A549 (cell line): ENCODE measurements around the gene SLC23A2.

Experiments used
- CEBPB ChIP-seq, 2 experiments: fragments of >200 bp in 1 of 2; sonication (Bioruptor Twin) in 1 of 2; formaldehyde crosslinking in 1 of 2; IDR thresholded peaks; 2 replicates each; pipeline ENCODE4 v1.6.1; 2012 to 2016
- EP300 ChIP-seq, 2 experiments: fragments of >200 bp; sonication (Bioruptor Twin); formaldehyde crosslinking; IDR thresholded peaks; 2 replicates in 1 of 2; 3 replicates in 1 of 2; pipeline ENCODE4 v1.6.1; 2016 to 2017
- HOXA7 ChIP-seq: fragments of 250-450 bp; sonication (Bioruptor Pico); IDR thresholded peaks from 2 replicates; pipeline ENCODE4 v1.5.0; 2020; ENCODE audit warnings: mild to moderate bottlenecking, moderate library complexity
- JUNB ChIP-seq: fragments of >200 bp; sonication (Bioruptor Twin); formaldehyde crosslinking; IDR thresholded peaks from 2 replicates; pipeline ENCODE4 v1.6.1; 2016
- NR3C1 ChIP-seq: fragments of >200 bp; sonication (Bioruptor Twin); formaldehyde crosslinking; IDR thresholded peaks from 3 replicates; pipeline ENCODE4 v1.6.1; 2017
- POLR2A ChIP-seq: IDR thresholded peaks from 2 replicates; pipeline ENCODE4 v1.6.1; 2012; ENCODE audit warnings: mild to moderate bottlenecking, low read length
- RAD21 ChIP-seq, 2 experiments: fragments of >200 bp in 1 of 2; sonication (Bioruptor Twin) in 1 of 2; formaldehyde crosslinking in 1 of 2; IDR thresholded peaks in 1 of 2; conservative IDR thresholded peaks in 1 of 2; 2 replicates in 1 of 2; 3 replicates in 1 of 2; pipeline ENCODE4 v1.6.1; 2012 to 2018; ENCODE audit warnings: inconsistent platforms in 1 of 2
- TF ChIP-seq, protein P1 (sequence below): fragments of >200 bp; sonication (Bioruptor Twin); formaldehyde crosslinking; IDR thresholded peaks from 3 replicates; pipeline ENCODE4 v1.5.1; 2016
- TF ChIP-seq, protein P2 (sequence below): fragments of >200 bp; sonication (Bioruptor Twin); formaldehyde crosslinking; IDR thresholded peaks from 2 replicates; pipeline ENCODE4 v1.6.1; 2016
- TF ChIP-seq, protein P3 (sequence below): IDR thresholded peaks from 2 replicates; pipeline ENCODE4 v1.6.1; 2012
- TF ChIP-seq, protein P4 (sequence below): IDR thresholded peaks from 2 replicates; pipeline ENCODE4 v1.6.1; 2012
- TF ChIP-seq, protein P5 (sequence below): fragments of 200-600 bp; sonication (generic); IDR thresholded peaks from 2 replicates; pipeline ENCODE4 v1.6.1; 2016; ENCODE audit warnings: antibody characterized with exemption, mild to moderate bottlenecking, moderate library complexity

DNA sequence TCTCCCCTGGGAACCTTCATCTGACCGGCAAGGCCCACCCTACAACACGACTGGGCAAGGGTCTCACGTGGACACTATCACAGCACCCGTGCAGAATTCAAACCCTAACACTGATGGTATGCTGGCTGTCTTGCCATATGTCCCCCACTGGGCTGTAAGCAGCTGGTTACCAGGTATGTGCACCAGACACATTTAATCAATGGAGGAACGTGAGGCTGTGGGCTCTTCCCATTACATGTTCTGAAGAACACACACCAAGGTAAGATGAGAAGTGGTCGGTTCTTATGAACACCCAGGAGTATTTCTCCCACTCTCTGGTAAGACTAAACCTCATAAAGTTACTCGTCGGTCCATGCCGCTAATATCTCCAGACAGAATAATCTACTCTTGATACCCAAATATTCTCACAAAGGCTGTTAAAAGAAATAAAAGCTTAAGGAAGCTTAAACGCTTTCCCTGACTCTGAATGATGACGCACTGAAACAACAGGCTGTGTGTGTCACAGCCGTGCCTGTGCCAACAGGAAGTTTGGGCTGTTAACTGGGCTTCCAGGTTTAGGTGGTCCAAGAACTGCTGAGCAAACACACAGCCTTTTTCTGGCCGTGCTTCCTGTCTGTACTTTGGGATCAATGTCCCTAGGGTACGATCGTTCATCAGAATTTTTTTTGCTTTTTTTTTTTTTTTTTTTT is 75.3 kb downstream of the SLC23A2 start:
- TF ChIP-seq, protein P1, sequence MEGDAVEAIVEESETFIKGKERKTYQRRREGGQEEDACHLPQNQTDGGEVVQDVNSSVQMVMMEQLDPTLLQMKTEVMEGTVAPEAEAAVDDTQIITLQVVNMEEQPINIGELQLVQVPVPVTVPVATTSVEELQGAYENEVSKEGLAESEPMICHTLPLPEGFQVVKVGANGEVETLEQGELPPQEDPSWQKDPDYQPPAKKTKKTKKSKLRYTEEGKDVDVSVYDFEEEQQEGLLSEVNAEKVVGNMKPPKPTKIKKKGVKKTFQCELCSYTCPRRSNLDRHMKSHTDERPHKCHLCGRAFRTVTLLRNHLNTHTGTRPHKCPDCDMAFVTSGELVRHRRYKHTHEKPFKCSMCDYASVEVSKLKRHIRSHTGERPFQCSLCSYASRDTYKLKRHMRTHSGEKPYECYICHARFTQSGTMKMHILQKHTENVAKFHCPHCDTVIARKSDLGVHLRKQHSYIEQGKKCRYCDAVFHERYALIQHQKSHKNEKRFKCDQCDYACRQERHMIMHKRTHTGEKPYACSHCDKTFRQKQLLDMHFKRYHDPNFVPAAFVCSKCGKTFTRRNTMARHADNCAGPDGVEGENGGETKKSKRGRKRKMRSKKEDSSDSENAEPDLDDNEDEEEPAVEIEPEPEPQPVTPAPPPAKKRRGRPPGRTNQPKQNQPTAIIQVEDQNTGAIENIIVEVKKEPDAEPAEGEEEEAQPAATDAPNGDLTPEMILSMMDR: no peak
- TF ChIP-seq, protein P2, sequence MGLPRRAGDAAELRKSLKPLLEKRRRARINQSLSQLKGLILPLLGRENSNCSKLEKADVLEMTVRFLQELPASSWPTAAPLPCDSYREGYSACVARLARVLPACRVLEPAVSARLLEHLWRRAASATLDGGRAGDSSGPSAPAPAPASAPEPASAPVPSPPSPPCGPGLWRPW: no peak
- TF ChIP-seq, protein P3, sequence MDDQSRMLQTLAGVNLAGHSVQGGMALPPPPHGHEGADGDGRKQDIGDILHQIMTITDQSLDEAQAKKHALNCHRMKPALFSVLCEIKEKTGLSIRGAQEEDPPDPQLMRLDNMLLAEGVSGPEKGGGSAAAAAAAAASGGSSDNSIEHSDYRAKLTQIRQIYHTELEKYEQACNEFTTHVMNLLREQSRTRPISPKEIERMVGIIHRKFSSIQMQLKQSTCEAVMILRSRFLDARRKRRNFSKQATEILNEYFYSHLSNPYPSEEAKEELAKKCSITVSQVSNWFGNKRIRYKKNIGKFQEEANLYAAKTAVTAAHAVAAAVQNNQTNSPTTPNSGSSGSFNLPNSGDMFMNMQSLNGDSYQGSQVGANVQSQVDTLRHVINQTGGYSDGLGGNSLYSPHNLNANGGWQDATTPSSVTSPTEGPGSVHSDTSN: no peak
- no peak for TF ChIP-seq EP300 (IDR thresholded peaks at IDR 0.05)
- TF ChIP-seq, protein P4, sequence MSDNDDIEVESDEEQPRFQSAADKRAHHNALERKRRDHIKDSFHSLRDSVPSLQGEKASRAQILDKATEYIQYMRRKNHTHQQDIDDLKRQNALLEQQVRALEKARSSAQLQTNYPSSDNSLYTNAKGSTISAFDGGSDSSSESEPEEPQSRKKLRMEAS: no peak
- TF ChIP-seq CEBPB (IDR thresholded peaks at IDR 0.05): no peak
- TF ChIP-seq JUNB: no peak
- TF ChIP-seq, protein P5, sequence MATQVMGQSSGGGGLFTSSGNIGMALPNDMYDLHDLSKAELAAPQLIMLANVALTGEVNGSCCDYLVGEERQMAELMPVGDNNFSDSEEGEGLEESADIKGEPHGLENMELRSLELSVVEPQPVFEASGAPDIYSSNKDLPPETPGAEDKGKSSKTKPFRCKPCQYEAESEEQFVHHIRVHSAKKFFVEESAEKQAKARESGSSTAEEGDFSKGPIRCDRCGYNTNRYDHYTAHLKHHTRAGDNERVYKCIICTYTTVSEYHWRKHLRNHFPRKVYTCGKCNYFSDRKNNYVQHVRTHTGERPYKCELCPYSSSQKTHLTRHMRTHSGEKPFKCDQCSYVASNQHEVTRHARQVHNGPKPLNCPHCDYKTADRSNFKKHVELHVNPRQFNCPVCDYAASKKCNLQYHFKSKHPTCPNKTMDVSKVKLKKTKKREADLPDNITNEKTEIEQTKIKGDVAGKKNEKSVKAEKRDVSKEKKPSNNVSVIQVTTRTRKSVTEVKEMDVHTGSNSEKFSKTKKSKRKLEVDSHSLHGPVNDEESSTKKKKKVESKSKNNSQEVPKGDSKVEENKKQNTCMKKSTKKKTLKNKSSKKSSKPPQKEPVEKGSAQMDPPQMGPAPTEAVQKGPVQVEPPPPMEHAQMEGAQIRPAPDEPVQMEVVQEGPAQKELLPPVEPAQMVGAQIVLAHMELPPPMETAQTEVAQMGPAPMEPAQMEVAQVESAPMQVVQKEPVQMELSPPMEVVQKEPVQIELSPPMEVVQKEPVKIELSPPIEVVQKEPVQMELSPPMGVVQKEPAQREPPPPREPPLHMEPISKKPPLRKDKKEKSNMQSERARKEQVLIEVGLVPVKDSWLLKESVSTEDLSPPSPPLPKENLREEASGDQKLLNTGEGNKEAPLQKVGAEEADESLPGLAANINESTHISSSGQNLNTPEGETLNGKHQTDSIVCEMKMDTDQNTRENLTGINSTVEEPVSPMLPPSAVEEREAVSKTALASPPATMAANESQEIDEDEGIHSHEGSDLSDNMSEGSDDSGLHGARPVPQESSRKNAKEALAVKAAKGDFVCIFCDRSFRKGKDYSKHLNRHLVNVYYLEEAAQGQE: no peak
- no peak for TF ChIP-seq RAD21 (conservative IDR thresholded peaks at IDR 0.05 in 1 of 2, IDR thresholded peaks at IDR 0.05 in 1 of 2)
- no peak for TF ChIP-seq POLR2A
- TF ChIP-seq HOXA7 (CRISPR knock-in tag): no peak
- no peak for TF ChIP-seq NR3C1
